NCI-H1417 treated with DMSO at 0.1 percent for 48 hours (cell line): Measurements from ENCODE around the gene RC3H1.
"Not testable (repeated sequence)": the region's sequence is repeated elsewhere in the genome, so short reads cannot be mapped to it uniquely, and the experiment has no call there.

ENCODE experiments used
- DNase-seq: peaks from one replicate; lab custom pipeline; 2025; lab: John Stamatoyannopoulos, UW

Gene RC3H1

GRCh38 chr1:174022080-174022975 is at the start of gene RC3H1:
TSS of gene RC3H1 (minus strand) at chr1:174022357. CDS start at chr1:173992985, 29,372 bp downstream.
- no peak for DNase-seq

GRCh38 chr1:174070614-174071013 is 48.5 kb upstream of the RC3H1 start:
- DNase-seq, result no peak

- DNase-seq, result no peak
Measured at GRCh38 chr1:174068000-174068399, 45.8 kb upstream of the RC3H1 start.

GRCh38 chr1:174060090-174060489 is 37.9 kb upstream of the RC3H1 start:
- no peak for DNase-seq

- no peak for DNase-seq
Measured at GRCh38 chr1:174058624-174059023, 36.5 kb upstream of the RC3H1 start.

- not testable (repeated sequence) for DNase-seq
Measured at GRCh38 chr1:174056609-174057008, 34.5 kb upstream of the RC3H1 start.

GRCh38 chr1:174055797-174056196 is 33.6 kb upstream of the RC3H1 start:
- not testable (repeated sequence) for DNase-seq

GRCh38 chr1:174053826-174054225 is 31.7 kb upstream of the RC3H1 start:
- no peak for DNase-seq

GRCh38 chr1:174052621-174053020 is 30.5 kb upstream of the RC3H1 start:
- DNase-seq, result no peak

GRCh38 chr1:174051956-174052355 is 29.8 kb upstream of the RC3H1 start:
- DNase-seq, result no peak

GRCh38 chr1:174049514-174049913 is 27.4 kb upstream of the RC3H1 start:
- DNase-seq, result no peak

GRCh38 chr1:174044418-174045222 is 22.5 kb upstream of the RC3H1 start:
- DNase-seq, result no peak

GRCh38 chr1:174042509-174042908 is 20.4 kb upstream of the RC3H1 start:
- not testable (repeated sequence) for DNase-seq

GRCh38 chr1:174041369-174041768 is 19.2 kb upstream of the RC3H1 start:
- no peak for DNase-seq

- no peak for DNase-seq
Measured at GRCh38 chr1:174040387-174040786, 18.2 kb upstream of the RC3H1 start.

- DNase-seq, result no peak
Measured at GRCh38 chr1:174039027-174039426, 16.9 kb upstream of the RC3H1 start.

- DNase-seq, result no peak
Measured at GRCh38 chr1:174036798-174037197, 14.6 kb upstream of the RC3H1 start.

- DNase-seq, result no peak
Measured at GRCh38 chr1:174036204-174036603, 14.0 kb upstream of the RC3H1 start.

GRCh38 chr1:174032671-174033222 is 10.6 kb upstream of the RC3H1 start:
- no peak for DNase-seq

- DNase-seq, result no peak
Measured at GRCh38 chr1:174031099-174031498, 8.9 kb upstream of the RC3H1 start.

GRCh38 chr1:174028495-174028894 is 6.3 kb upstream of the RC3H1 start:
- no peak for DNase-seq

- DNase-seq, result no peak
Measured at GRCh38 chr1:174023440-174023839, 1.3 kb upstream of the RC3H1 start.

GRCh38 chr1:174022976-174023277 is 770 bp upstream of the RC3H1 start:
- DNase-seq, result no peak
